Measurements from ENCODE around the gene CALN1.

The CALN1 gene

GRCh38 chr7:71871446-71871845 is 540.7 kb downstream of the CALN1 start (continued):
- TF ChIP-seq PRDM2 (tag by site-specific recombination; IDR thresholded peaks at IDR 0.05; ENCODE audit: borderline replicate concordance): no peak

- Histone ChIP-seq H3K4me1 (ENCODE audit: control insufficient read depth, insufficient read depth, low read length) (no peaks in the 10 kb centered on the region), H3K4me3 (ENCODE audit: low read depth, low read length) (no peak overlapping the region), H3K9me3 (ENCODE audit: control insufficient read depth, insufficient read depth, low read depth, low read length) (no peaks in the 10 kb centered on the region), H3K27ac (ENCODE audit: extremely low read depth, low read depth, low read length) (no peak overlapping the region), H3K36me3 (ENCODE audit: control insufficient read depth in 2 of 2, insufficient read depth in 1 of 2, low read length in 2 of 2) (no peaks in the 10 kb centered on the region)
- no peak for TF ChIP-seq MZF1 (tag by site-specific recombination; IDR thresholded peaks at IDR 0.05; ENCODE audit: borderline replicate concordance)
- no peak for TF ChIP-seq ZBTB10 (tag by site-specific recombination; IDR thresholded peaks at IDR 0.05)
- TF ChIP-seq ZNF837 (tag by site-specific recombination; IDR thresholded peaks at IDR 0.05): no peak
- TF ChIP-seq ZNF121 (tag by site-specific recombination; IDR thresholded peaks at IDR 0.05): no peak
- no peak for TF ChIP-seq ZXDB (tag by site-specific recombination; IDR thresholded peaks at IDR 0.05)
- no peak for TF ChIP-seq MYNN (tag by site-specific recombination; IDR thresholded peaks at IDR 0.05; ENCODE audit: borderline replicate concordance)
- no peak for TF ChIP-seq ZNF513 (tag by site-specific recombination; IDR thresholded peaks at IDR 0.05)
- TF ChIP-seq ZNF791 (tag by site-specific recombination; IDR thresholded peaks at IDR 0.05): no peak
- TF ChIP-seq ZNF19 (tag by site-specific recombination; IDR thresholded peaks at IDR 0.05; ENCODE audit: low read depth): no peak
- no peak for TF ChIP-seq ZNF629 (tag by site-specific recombination; IDR thresholded peaks at IDR 0.05)
- TF ChIP-seq OSR2 (tag by site-specific recombination; IDR thresholded peaks at IDR 0.05): no peak
- TF ChIP-seq ZNF26 (tag by site-specific recombination; IDR thresholded peaks at IDR 0.05): no peak
- no peak for TF ChIP-seq ZNF670 (tag by site-specific recombination; IDR thresholded peaks at IDR 0.05; ENCODE audit: low read depth)
- TF ChIP-seq ZNF292 (tag by site-specific recombination; IDR thresholded peaks at IDR 0.05; ENCODE audit: borderline replicate concordance, low read depth): no peak
- no peak for TF ChIP-seq ZSCAN16 (tag by site-specific recombination; IDR thresholded peaks at IDR 0.05)
- no peak for TF ChIP-seq ZNF518A (tag by site-specific recombination; conservative IDR thresholded peaks at IDR 0.05; ENCODE audit: low read depth)
- no peak for TF ChIP-seq ZNF366 (tag by site-specific recombination; conservative IDR thresholded peaks at IDR 0.05)
- no peak for TF ChIP-seq ZNF544 (tag by site-specific recombination; IDR thresholded peaks at IDR 0.05)
- CTCF ChIA-PET: no interaction called here
- POLR2A ChIA-PET: no interaction called here
These were observed 541.3 kb downstream of the CALN1 start for GRCh38 chr7:71870812-71871211.
